ENCODE results near the gene COL28A1. TPM values are rescaled to one million over a fixed set of nuclear protein-coding genes. Genes with fewer than 3 reads are reported as not detected.
A peak's percentile ranks its signal among the peaks of the same experiment; 100 is the strongest.

Gene COL28A1
- polyA plus RNA-seq, 3 donors, result 8.1 to 10.4 (median 9.5) TPM

- DNase-seq, result no peak
Measured at GRCh38 chr7:7330997-7331396, 204.7 kb downstream of the COL28A1 start.

- DNase-seq, result no peak
Measured at GRCh38 chr7:7329326-7329725, 206.3 kb downstream of the COL28A1 start.

GRCh38 chr7:7327423-7327822 is 208.2 kb downstream of the COL28A1 start:
- no peak for DNase-seq

- no peak for DNase-seq
Measured at GRCh38 chr7:7324698-7325097, 211.0 kb downstream of the COL28A1 start.

GRCh38 chr7:7323921-7324320 is 211.8 kb downstream of the COL28A1 start:
- no peak for DNase-seq

GRCh38 chr7:7323352-7323751 is 212.3 kb downstream of the COL28A1 start:
- peak; percentile 2 for DNase-seq

- DNase-seq, result peak; percentile 39
Measured at GRCh38 chr7:7321681-7322080, 214.0 kb downstream of the COL28A1 start.

- no peak for DNase-seq
Measured at GRCh38 chr7:7318601-7319000, 217.1 kb downstream of the COL28A1 start.

GRCh38 chr7:7317850-7318249 is 217.8 kb downstream of the COL28A1 start:
- no peak for DNase-seq

GRCh38 chr7:7315851-7316250 is 219.8 kb downstream of the COL28A1 start:
- DNase-seq, result no peak

- DNase-seq, result no peak
Measured at GRCh38 chr7:7312323-7312722, 223.3 kb downstream of the COL28A1 start.

- DNase-seq, result no peak
Measured at GRCh38 chr7:7311001-7311400, 224.7 kb downstream of the COL28A1 start.

GRCh38 chr7:7309203-7309602 is 226.5 kb downstream of the COL28A1 start:
- no peak for DNase-seq

Other genes starting within 250 kb of the COL28A1 start
- gene MIOS, start 31.0 kb upstream of the COL28A1 start, polyA plus RNA-seq (ENCODE audit: insufficient read length in 3 of 3), result 10 to 100 TPM; 42.0 to 45.2 (median 44.9) TPM
- 10 to 100 TPM; 15.9 to 21.5 (median 19.7) TPM for gene UMAD1, start 104.9 kb upstream of the COL28A1 start, polyA plus RNA-seq (ENCODE audit: insufficient read length in 3 of 3)
- 10 to 100 TPM; 54.3 to 70.0 (median 62.9) TPM for gene RPA3, start 182.7 kb upstream of the COL28A1 start, polyA plus RNA-seq (ENCODE audit: insufficient read length in 3 of 3)

Data from renal pelvis (tissue), 4 donors.